Thoracic aorta (tissue), 2 donors: Measurements from ENCODE around the gene KRTAP8-1. TPM values are rescaled to one million over a fixed set of nuclear protein-coding genes. Genes with fewer than 3 reads are reported as not detected.

Source experiments
- ATAC-seq: fragments of 150-250 bp; one replicate; pipeline ENCODE4 v1.8.0; 2017; ENCODE audit warnings: low read depth; ENCODE audit not compliant: insufficient number of reproducible peaks, low FRiP score
- DNase-seq: peaks from one replicate; pipeline ENCODE4 v3.0.0-alpha.2; 2020; ENCODE audit warnings: low spot score
- H3K27ac ChIP-seq, 2 donors: fragments of 200-600 bp; sonication (generic); 1 replicate in 1 of 2; 2 replicates in 1 of 2; pipeline ENCODE4 v1.5.1; 2016; ENCODE audit warnings: mild to moderate bottlenecking in 2 of 2, moderate library complexity in 2 of 2
- H3K27me3 ChIP-seq: fragments of 200-600 bp; sonication (generic); replicated peaks from 2 replicates; pipeline ENCODE4 v1.6.0; 2016; ENCODE audit warnings: mild to moderate bottlenecking; ENCODE audit not compliant: insufficient read depth
- H3K36me3 ChIP-seq: fragments of 200-600 bp; sonication (generic); one replicate; pipeline ENCODE4 v1.5.1; 2016
- H3K4me1 ChIP-seq, 2 donors: fragments of 200-600 bp; sonication (generic); 1 replicate in 1 of 2; 2 replicates in 1 of 2; pipeline versions ENCODE4 v1.5.1 to v1.6.0; 2016; ENCODE audit warnings: low read depth in 2 of 2, mild to moderate bottlenecking in 1 of 2; ENCODE audit not compliant: control insufficient read depth in 1 of 2
- H3K4me3 ChIP-seq: fragments of 200-600 bp; sonication (generic); 2 replicates; pipeline ENCODE4 v1.5.1; 2016; ENCODE audit warnings: mild to moderate bottlenecking
- H3K9me3 ChIP-seq: fragments of 200-600 bp; sonication (generic); 2 replicates; pipeline ENCODE4 v1.5.1; 2016
- CTCF ChIP-seq: fragments of 200-600 bp; sonication (generic); IDR thresholded peaks from one replicate; pipeline ENCODE4 v1.5.1; 2019; ENCODE audit warnings: antibody characterized with exemption
- total RNA-seq, 2 donors: library from RNA; depleted of rRNA; stranded (reverse); fragments of >200 nt; gene quantifications; one replicate each; pipeline versions ENCODE4 v1.1.0 to v1.2.3, GENCODE V29; 2016

Gene KRTAP8-1
- total RNA-seq, 2 donors from 2014 or later: not detected

- Histone ChIP-seq H3K27ac (no peak overlapping the region), H3K4me3 (no peak overlapping the region), H3K36me3 (no peaks in the 10 kb centered on the region), H3K4me1 (no peaks in the 10 kb centered on the region), H3K9me3 (no peaks in the 10 kb centered on the region), H3K27me3 (no peaks in the 10 kb centered on the region)
- ATAC-seq (no peak), DNase-seq (no peak)
- peak; percentile 13 for TF ChIP-seq CTCF
Measured at GRCh38 chr21:30831194-30831765, 18.2 kb upstream of the KRTAP8-1 start.

GRCh38 chr21:30829659-30830058 lies 16.6 kb upstream of the KRTAP8-1 start, which contains the start of gene KRTAP7-1:
TSS of gene KRTAP7-1 (minus strand) at chr21:30829759. CDS start at chr21:30829698, 61 bp downstream.
- DNase-seq (no peak), ATAC-seq (no peak)
- H3K4me1 ChIP-seq: no peaks in the 10 kb centered on the region
- no peaks in the 10 kb centered on the region for H3K27me3 ChIP-seq
- no peaks in the 10 kb centered on the region for H3K36me3 ChIP-seq
- H3K4me3 ChIP-seq: no peak within 1 kb of the TSS
- TF ChIP-seq CTCF: no peak
- H3K9me3 ChIP-seq: no peaks in the 10 kb centered on the region
- no peak within 1 kb of the TSS for H3K27ac ChIP-seq

- Histone ChIP-seq H3K4me3 (no peak overlapping the region), H3K27ac (no peak overlapping the region), H3K36me3 (no peaks in the 10 kb centered on the region), H3K9me3 (no peaks in the 10 kb centered on the region), H3K27me3 (no peaks in the 10 kb centered on the region), H3K4me1 (no peaks in the 10 kb centered on the region)
- DNase-seq: no peak
- no peak for ATAC-seq
- TF ChIP-seq CTCF: no peak
Measured at GRCh38 chr21:30818837-30819610, 6.0 kb upstream of the KRTAP8-1 start.

- Histone ChIP-seq H3K27ac (no peak overlapping the region), H3K27me3 (no peaks in the 10 kb centered on the region), H3K4me3 (no peak overlapping the region), H3K4me1 (no peaks in the 10 kb centered on the region), H3K9me3 (no peaks in the 10 kb centered on the region), H3K36me3 (no peaks in the 10 kb centered on the region)
- ATAC-seq: no peak
- TF ChIP-seq CTCF: no peak
- DNase-seq: no peak
Measured at GRCh38 chr21:30800605-30801004, 12.5 kb downstream of the KRTAP8-1 start.

GRCh38 chr21:30793581-30794314 lies 19.3 kb downstream of the KRTAP8-1 start:
- H3K36me3 ChIP-seq: no peaks in the 10 kb centered on the region
- H3K9me3 ChIP-seq: no peaks in the 10 kb centered on the region
- H3K4me1 ChIP-seq: no peaks in the 10 kb centered on the region
- no peaks in the 10 kb centered on the region for H3K27me3 ChIP-seq
- no peak overlapping the region for H3K27ac ChIP-seq
- ATAC-seq (no peak), DNase-seq (no peak)
- TF ChIP-seq CTCF: no peak
- no peak overlapping the region for H3K4me3 ChIP-seq
